GM19025 (cell line): ENCODE data around the gene HTRA1.

Experiments used
- ATAC-seq: cut with Tn5 transposase; IDR thresholded peaks from one replicate; pipeline ENCODE4 v1.9.1; 2021; ENCODE audit warnings: mild to moderate bottlenecking, low read depth, moderate library complexity; ENCODE audit not compliant: unreplicated experiment

Gene HTRA1

DNA sequence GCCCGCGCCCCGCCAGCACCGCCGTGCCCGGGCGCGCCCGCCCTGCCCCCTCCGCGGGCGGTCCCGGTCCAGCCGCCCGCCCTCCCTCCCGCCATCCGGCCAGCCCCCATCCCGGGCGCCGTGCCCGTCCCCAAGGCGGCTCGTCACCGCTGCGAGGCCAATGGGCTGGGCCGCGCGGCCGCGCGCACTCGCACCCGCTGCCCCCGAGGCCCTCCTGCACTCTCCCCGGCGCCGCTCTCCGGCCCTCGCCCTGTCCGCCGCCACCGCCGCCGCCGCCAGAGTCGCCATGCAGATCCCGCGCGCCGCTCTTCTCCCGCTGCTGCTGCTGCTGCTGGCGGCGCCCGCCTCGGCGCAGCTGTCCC, at the start of gene HTRA1:
Gene HTRA1, plus strand, starts transcription at position 187 of the 362 bp plus-strand sequence. Its CDS starts 100 bp downstream, at position 287.
- ATAC-seq, result no peak

DNA sequence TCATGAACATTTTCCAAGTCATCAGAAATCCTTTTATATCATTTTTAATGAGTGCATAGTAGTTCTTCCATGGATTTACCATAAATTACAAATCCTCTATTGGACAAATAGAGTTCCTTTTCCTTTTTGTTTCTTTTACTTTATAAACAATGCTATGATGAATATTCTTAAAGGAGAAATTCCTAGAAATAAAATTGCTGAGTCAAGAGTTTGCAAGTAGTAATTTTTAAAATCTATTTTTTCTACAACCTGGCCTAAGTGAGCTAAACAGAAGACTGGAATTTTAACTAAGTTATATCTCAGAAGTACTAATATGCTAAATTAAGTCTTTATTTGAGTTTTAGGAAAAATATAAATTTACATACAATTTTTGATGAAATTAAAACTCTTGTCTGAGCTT, 48.0 kb upstream of the HTRA1 start:
- no peak for ATAC-seq

DNA sequence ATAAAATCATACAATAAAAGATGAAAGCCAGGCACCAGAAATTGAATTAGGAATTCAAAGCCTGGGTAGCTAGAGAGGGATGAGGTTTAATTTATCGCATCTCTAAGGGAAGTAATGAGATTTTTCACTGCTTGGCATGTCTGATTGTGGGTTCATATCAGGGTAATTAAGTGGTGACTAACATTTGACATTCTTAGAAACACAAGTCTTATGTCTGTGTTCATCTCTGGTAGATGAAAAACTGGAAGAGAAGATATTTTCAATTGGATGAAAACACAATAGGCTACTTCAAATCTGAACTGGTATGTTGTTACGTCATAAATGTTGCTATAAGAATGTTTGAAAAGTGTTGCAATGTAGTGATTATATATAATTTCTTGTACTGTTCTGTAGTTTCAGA, 43.7 kb upstream of the HTRA1 start:
- no peak for ATAC-seq

DNA sequence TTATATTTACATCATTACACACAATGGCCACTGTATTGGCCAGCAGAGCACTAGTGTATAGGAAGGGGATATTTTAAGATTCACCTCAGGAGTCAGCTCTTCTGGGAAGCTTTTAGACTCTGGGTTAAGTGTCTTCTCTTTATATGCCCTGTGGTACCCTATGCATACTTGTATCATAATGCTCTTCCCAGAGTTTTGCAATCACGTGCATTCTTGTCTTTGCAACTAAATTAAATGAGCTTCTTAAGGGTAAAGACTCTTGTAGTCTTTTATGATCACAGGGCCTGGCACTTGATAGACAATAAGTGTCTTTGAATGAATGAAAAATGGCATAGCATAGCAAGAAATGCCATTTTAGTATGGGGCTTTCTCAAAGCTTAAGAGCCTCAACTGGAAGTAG, 42.3 kb upstream of the HTRA1 start:
- no peak for ATAC-seq

DNA sequence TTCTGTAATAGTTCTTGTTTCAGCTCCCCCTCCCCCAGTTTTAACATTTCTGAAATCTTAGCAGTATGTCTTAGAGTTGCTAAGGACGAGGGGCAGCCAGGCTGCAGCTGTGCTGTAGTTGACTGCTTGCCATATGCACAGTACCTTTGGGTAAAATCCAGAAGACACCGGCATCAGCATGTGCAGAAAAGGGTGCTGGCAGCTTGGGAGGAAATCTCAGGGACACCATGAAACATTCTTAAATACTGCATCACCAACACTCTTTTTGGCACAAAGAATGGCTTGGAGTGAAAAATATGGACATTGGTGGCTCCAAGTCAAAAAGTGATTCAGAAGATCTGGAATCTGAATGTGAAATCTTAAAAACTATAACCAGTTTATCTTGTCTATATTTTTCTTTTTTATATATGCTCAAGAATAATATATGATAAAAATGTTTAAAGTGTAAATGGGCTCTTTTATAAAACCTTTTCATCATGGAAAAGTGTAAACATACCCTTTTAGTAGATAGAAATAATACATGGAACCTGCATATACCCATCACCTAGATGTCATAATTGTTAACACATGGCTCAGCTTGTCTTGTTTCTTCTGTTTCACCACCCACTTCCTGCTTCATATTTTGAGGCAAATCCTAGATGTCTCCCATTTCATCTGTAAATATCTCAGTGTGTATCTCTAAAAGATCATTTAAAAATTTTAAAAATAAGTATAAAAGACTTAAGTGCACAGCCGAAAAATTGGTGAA, 41.3 kb upstream of the HTRA1 start:
- ATAC-seq, result no peak

DNA sequence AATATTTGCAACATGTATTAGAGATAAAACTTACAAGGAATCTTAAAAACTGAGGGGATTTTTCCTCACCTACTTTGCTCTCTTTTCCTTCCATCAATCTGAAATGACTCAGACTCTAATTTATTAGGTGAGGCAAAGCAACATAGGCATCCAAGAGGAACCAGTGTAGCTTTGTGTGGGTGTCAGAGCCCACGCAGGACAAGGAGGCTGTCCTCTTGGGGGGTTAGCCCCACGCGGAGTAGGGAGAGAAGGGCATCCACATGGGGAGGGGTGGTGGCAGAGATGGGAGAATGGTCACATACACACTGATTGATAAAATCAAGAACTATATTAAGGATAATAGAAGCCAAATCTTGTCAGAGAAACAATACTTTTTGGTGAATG, 40.7 kb upstream of the HTRA1 start:
- no peak for ATAC-seq

DNA sequence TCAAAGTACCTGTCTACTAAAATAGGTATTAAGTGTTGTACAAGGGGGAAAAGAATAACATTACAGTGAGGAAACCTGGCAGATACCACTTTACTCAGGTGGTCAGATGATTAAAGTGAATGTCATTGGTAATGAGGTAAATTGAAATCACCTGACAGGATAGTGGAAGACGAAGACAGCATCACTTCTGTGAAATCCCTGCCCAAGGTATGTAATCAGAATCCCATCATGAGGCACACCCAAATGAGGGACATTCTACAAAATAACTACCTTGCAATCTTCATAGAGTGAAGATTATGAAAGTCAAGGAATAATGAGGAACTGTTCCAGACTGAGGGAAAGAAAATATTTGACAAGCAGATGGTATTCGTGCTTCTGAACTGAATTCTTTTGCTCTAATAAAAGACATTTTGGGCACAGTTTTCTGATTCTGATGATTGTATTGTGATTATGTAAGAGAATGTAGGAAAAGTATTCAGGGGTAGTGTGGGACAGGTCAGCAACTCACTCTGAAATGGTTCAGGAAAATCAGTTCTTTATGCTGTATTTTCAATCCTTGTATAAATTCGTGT, 40.2 kb upstream of the HTRA1 start:
- no peak for ATAC-seq

DNA sequence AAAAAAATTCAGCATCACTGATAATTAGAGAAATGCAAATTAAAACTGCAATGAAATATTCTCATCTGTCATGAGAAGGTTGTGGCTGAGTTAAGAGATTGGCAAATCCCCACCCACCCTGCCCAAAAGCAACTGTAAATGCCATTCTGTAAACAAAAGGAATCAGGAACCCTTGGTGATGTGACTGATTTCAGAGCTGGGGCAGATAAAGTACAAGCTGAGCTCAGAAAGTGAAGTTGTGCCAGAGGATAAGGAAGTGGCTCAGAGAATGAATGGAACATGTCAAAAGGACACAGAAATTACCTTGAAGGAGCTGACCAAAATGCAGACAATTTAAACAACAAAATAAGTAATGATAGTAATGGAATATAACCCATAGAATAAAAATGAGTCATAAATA, 39.6 kb upstream of the HTRA1 start:
- ATAC-seq, result no peak

DNA sequence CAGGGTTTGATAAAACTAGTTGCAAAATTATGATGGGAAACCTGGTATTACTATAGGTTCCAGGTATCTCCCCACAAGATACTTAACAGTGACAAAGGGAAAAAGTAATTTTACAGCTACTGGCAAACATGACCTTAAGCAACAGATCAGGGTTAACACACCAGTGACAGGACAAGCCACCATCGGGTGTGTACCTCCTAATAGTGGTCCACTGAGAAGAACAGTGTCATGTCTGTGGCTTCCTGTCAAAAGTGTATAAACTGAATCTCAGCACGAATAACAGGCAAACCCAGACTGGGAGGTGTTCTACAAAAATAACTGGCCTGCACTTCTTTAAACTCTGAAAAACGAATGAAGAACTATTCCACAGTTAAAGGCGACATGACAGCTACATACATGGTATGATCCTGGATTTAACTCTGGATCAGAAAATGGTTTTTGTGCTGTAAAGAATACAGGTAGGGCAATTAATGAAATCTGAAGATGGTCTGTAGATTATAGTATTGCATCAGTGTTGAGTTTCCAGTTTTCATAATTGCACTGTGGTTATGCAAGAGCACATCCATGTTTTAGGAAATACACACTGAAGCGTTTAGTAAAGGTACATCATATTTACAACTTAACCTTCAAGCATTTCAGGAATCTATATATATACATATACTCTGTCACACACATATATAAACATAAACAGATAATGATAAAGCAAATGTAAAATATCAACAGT, 38.9 kb upstream of the HTRA1 start:
- ATAC-seq, result no peak

DNA sequence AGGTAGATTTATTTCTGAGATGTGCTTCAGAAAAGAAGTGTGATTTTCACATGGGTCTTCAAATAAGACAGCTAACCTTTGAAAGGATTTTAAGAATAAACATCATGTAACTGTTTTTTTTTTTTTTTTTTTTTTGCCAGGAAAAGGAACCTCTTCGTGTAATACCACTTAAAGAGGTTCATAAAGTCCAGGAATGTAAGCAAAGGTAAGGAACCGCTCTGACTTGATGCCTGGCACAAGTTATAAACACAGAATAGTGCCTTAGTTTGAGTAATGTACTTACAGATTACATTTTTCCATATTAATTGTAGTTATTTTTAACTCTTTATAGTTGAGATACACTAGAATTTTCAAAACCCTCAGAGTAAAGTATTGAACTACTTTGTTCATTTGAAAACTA, 37.3 kb upstream of the HTRA1 start:
- ATAC-seq, result no peak

DNA sequence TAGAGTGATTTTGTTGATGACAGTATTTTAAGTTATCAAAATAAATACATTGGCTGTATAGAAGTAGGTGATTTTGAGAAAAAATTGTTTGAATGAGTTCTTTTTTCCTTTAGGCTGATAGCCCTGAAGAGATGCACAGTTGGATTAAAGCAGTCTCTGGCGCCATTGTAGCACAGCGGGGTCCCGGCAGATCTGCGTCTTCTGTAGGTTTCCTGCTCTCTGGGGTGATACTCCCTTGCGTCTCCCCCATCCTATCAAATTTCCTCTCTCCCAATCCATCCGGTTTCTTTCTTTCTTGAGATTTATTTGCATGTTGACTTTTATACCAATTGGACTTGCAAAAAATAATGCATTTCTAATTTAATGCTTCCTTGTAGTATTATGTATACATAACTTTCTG, 34.5 kb upstream of the HTRA1 start:
- no peak for ATAC-seq

DNA sequence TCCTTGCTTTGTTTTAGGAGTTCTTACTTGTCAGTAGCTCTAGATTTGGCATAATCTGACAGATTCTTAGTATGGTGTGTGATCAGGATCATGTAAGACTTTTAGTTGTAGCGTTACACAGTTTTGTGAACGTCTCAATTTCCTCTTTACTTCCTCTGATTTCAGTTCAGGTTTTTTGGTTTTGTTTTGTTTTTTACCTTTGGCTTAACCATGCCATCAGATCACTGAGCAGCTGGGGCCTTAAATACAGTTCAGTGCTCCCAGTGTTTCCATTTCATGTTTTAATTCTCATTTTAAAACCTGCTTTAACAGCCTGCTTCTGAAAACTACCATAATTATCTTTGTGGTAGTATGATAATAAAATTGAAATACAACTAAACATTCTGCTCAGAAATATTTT, 34.1 kb upstream of the HTRA1 start:
- ATAC-seq, result no peak

DNA sequence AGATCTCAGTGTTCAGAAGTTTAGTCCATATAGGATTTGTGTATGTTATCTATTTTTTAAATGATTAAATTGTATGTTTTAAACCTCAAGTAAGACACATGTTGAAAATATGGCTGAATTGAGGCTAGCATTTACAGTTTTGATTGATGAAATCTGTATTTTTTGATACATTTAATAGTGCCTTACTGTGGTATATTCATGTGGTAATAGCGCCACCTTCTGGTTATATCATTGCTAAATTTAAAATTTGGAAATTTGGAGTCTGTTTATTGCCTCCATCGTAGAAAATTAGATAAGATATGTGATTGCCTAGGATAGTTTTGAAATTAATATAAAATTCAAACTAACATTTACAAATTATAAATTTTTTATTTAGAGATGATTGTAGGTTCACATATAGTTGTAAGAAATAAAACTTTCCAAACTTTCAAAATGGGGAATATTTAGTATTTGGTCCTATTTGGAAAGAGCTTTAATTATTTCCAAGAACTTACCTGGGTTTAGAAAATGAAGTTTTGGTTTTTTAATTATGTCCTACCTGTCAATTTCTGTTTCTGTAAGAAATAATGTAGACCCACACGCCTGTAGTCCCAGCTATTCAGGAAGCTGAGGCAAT, 26.0 kb upstream of the HTRA1 start:
- no peak for ATAC-seq

DNA sequence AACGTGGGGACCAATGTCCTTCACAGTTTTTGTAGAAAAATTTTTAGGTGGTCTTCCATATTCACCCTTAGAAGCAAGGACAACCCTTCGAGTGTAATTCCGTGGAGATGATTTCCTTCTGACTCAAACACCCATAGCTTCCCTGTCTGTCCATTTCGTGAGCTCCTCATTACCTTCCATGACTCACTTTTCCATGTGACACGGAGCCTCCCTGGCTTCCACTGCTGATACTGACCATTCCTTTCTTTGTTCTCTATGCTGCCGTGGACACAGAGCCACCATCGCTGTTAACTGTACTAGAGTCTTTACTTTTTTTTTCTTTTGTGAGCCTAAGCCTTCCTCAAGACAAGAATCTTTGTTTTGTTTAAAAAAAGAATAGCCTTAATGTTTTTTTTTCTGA, 19.4 kb upstream of the HTRA1 start:
- no peak for ATAC-seq

DNA sequence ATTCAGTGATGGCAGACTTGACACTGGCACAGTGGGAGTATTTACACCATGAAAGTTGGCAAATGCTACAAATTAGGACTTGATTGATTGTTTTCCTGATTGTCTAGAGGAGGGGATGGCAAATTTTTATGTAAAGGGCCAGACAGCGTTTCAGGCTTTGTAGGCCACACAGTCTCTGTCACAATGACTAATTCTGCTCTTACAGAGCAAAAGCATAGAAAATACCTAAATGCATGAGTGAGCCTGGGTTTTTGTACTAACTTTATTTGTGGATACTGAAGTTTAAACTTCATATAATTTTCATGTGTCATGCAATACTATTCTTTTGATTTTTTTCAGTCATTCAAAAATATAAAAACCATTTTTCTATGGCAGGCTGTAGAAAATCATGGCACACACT, 15.9 kb upstream of the HTRA1 start:
- ATAC-seq, result no peak

DNA sequence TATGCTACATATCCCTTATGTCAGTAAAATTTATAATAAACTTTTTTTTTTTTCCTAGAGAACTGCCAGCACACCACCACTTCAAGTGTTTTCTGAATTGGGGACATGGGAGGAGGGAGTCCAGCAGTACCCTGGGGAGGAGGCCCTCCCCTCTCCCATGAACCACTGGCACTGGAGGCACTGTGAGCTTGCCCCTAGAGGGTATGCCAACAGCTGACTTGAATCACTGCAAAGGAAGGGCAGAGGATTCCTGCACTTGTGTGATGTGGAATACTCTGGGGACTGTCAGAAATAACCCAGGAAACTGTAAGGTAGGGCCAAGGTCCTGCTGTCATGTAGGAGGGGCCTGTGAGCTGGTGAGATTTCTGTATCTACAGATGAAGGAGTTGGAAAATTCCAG, 15.4 kb upstream of the HTRA1 start:
- ATAC-seq, result no peak

DNA sequence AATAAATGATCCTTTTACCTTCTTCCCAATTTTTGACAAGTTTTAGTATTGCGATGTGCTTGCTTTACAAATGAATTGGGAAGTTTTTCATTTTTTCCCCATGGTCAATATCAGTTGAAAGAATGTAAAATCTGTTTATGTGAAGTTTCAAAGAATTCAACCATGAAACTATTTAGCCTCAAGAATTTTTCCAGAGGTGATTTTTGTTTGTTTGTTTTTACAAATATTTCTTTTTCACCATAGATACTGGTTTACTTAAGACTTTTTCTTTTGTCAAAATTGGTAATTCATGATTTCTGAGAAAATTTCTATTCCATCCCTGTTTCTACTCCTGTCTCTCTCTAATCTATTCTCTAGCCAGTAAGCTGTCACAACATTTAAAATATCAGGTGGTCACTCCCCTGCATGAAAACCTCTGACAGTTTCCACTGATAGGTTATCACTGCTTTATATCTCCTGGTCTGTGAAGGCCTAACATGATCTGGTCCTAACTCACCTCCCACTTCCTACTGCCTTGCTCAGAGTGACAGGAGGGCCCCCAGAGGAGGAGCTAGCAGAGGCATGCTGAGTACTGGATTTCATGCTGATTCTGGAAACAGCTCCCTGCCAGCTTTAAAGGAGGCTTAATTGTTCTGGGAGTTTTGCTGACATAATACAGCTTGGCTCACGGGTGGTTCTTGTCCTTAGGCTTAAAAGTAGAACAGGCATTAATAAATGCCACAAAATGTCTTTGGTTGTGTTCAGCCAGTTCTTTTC, 14.5 kb upstream of the HTRA1 start:
- ATAC-seq, result no peak

DNA sequence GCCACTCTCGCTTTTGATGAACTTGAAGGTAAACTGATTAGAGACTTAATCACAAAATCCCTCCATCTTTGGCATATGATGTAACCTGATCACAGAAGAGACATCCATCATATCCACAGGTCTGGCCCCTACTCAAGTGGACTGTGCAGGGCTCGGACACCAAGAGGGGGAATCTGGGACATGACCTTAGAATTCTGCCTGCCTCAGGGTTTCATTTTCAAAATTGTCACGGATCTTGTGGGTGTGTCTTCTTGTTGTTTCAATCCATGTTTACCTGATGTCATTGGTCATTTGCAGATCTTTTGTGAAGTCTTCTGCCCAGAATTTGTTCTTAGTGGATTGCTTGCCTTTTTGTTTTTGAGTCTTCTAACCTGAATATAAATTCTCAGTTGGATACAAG, 12.8 kb upstream of the HTRA1 start:
- ATAC-seq, result no peak

DNA sequence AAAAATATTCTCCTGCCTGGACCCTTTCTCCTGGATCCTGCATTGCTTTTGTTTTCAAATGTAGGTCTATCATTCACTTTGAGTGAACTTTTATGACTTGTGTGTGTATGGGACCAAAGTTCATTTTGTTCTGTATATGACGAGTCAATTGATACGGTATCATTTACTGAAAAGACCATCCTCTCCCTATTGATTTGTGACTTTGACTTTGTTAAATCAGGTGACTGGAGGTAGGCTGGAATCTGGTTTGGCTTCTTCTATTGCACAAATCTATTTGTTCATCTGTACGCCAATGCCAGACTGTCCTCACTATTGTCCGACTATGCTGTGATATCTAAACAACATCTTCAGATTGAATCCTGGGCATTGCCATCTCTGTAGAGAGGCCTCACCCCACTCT, 12.2 kb upstream of the HTRA1 start:
- ATAC-seq, result no peak

DNA sequence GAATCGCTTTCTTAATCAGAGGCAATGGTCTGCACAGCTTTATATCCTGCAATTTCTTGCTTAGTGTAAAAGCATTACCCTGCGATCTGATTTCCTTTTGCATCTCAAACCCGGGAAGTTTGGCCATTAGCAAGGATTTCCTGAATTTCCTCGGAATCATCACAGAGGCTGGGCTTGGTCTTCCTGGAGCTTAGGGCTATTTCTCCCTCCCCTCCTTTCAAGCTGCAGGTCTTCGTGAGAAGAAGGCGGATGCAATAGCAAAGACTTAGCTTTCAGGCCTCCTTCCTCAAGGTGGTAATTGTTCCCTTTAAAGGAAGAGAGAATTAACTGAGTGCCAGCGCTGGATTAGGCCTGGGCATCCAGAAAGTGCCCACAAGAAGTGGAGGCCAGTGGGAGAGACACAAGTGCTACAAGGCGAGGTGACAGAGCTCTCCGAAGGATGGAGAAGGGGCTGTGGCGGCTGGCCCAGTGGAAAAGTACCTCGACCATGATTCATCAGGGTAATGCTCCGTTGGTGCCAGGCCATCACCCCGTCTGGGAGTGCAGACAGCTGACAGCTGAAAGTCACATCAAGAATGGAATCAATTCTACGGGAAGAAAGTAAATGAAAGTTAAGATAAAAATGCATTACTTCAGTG, 10.9 kb upstream of the HTRA1 start:
- ATAC-seq, result no peak
